Karpas-422 (cell line): ENCODE measurements around the gene ABR. TPM values are rescaled to one million over a fixed set of nuclear protein-coding genes. Genes with fewer than 3 reads are reported as not detected.
"Not testable (repeated sequence)": the region's sequence is repeated elsewhere in the genome, so short reads cannot be mapped to it uniquely, and the experiment has no call there.

Experiments
- DNase-seq: peaks from one replicate; pipeline ENCODE4 v3.0.0-alpha.2; 2015
- H2AFZ ChIP-seq: fragments of 200-600 bp; sonication (generic); 2 replicates; pipeline ENCODE4 v1.6.1; 2014; ENCODE audit warnings: antibody characterized with exemption, low read length, mixed read lengths
- H3K27ac ChIP-seq: fragments of 200-600 bp; sonication (generic); 2 replicates; pipeline ENCODE4 v1.5.1; 2014; ENCODE audit warnings: mild to moderate bottlenecking, low read length, moderate library complexity
- H3K27me3 ChIP-seq: fragments of 200-600 bp; sonication (generic); 2 replicates; pipeline ENCODE4 v1.6.1; 2014; ENCODE audit warnings: low read length, mixed read lengths
- H3K36me3 ChIP-seq: fragments of 200-600 bp; sonication (generic); 2 replicates; pipeline ENCODE4 v1.6.1; 2014; ENCODE audit warnings: low read length, mixed read lengths; ENCODE audit not compliant: insufficient read depth
- H3K4me1 ChIP-seq: fragments of 200-600 bp; sonication (generic); 2 replicates; pipeline ENCODE4 v1.6.1; 2014; ENCODE audit warnings: mild to moderate bottlenecking, low read length, mixed read lengths
- H3K4me2 ChIP-seq: fragments of 200-600 bp; sonication (generic); 2 replicates; pipeline ENCODE4 v1.6.1; 2014; ENCODE audit warnings: low read length, low read depth, mild to moderate bottlenecking; ENCODE audit not compliant: poor library complexity, severe bottlenecking
- H3K4me3 ChIP-seq: fragments of 200-600 bp; sonication (generic); 2 replicates; pipeline ENCODE4 v1.5.1; 2014; ENCODE audit warnings: mild to moderate bottlenecking, antibody characterized with exemption, low read length, mixed read lengths
- H3K79me2 ChIP-seq: fragments of 200-600 bp; sonication (generic); 2 replicates; pipeline ENCODE4 v1.6.1; 2014; ENCODE audit warnings: mild to moderate bottlenecking, low read length, mixed read lengths
- H3K9ac ChIP-seq: fragments of 200-600 bp; sonication (generic); 2 replicates; pipeline ENCODE4 v1.6.0; 2014; ENCODE audit warnings: low read length
- H3K9me2 ChIP-seq: fragments of 200-600 bp; sonication (generic), shearing (Covaris generic); replicated peaks from 2 replicates; pipeline ENCODE4 v1.6.0; 2014; ENCODE audit warnings: mild to moderate bottlenecking, low read length, moderate library complexity; ENCODE audit not compliant: insufficient read depth
- H3K9me3 ChIP-seq: fragments of 300-700, 200-600 bp; sonication (generic); 2 replicates; pipeline ENCODE4 v1.6.1; 2014; ENCODE audit warnings: low read length, mixed read lengths
- H4K20me1 ChIP-seq: fragments of 200-600 bp; sonication (generic); 2 replicates; pipeline ENCODE4 v1.6.1; 2014; ENCODE audit warnings: mild to moderate bottlenecking, antibody characterized with exemption, low read length, low read depth; ENCODE audit not compliant: insufficient read depth
- total RNA-seq: library from RNA; depleted of rRNA; stranded (reverse); fragments of >200 nt; shearing (Covaris generic); gene quantifications from 2 replicates; pipeline ENCODE4 v1.2.3, GENCODE V29; 2014; ENCODE audit warnings: low replicate concordance

Gene ABR
- total RNA-seq, 1 experiment from 2014 or later, result 113 TPM

DNA sequence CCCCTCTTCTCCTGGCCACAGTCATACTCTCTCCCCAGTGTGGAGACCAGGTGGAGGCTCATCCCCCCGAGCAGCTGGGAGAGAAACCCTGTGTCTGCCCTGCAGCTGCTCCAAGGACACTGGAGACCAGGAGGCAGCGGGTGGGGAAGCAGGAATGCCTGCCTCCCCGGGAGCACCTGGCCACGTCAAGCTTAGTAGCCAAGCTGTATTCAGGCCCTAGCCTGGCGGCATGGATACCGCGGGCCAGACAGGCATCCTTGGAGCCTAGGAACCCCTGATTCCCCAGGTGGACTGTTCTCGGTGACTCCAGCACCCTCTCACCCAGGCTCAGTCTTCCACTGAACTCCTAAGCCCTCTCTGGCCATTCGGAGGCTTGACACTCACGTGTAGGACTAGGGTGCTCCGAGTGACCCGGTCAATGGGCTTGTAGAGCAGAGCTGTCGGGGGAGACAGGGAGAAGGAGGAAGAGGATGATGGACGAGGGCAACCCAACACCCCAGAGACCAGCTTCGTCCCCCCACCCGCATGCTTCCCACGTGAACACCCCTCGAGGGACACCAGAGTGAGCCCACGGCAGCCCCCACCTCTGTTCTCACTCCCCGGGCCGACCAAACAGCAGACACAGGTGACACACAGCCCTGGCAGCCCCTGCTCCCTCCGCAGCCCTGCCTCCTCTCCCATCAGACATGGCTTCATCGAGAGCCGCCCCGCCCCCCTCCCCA, 106.4 kb downstream of the ABR start:
- no peak overlapping the region for H3K9ac ChIP-seq
- no peak overlapping the region for H2AFZ ChIP-seq
- DNase-seq, result no peak
- no peak overlapping the region for H3K4me2 ChIP-seq
- H3K4me3 ChIP-seq, result no peak overlapping the region
- no peaks in the 10 kb centered on the region for H3K4me1 ChIP-seq
- no peak overlapping the region for H3K27ac ChIP-seq
- H3K9me3 ChIP-seq, result no peaks in the 10 kb centered on the region; the same call in 1 of the 2 replicates
- no peaks in the 10 kb centered on the region for H4K20me1 ChIP-seq
- no peaks in the 10 kb centered on the region for H3K79me2 ChIP-seq
- no peaks in the 10 kb centered on the region for H3K9me2 ChIP-seq
- no peaks in the 10 kb centered on the region for H3K27me3 ChIP-seq
- peaks cover 37% of the 10 kb centered on the region for H3K36me3 ChIP-seq

DNA sequence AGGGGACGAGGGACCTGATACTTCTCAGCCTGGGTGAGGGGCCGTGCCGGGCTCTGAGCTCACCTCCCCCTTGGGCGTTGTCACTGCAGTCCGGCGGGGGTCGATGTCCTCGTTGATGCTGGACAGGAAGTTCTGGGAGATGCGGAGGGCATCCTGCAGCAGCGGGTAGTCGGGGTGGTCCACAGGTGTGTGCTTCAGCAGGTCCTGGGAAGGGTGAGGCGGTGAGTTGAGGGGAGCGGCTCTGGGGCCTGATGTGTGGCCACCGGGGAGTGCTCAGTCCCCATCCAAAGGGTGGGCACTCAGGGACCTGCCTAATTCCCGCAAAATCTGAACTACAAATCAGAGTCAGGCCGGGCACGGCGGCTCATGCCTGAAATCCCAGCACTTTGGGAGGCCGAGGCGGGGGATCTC, 107.2 kb downstream of the ABR start:
- H3K79me2 ChIP-seq, result no peaks in the 10 kb centered on the region
- H3K27ac ChIP-seq, result no peak overlapping the region
- no peak overlapping the region for H3K4me3 ChIP-seq
- no peaks in the 10 kb centered on the region for H3K27me3 ChIP-seq
- no peaks in the 10 kb centered on the region for H3K4me1 ChIP-seq
- peaks cover 44% of the 10 kb centered on the region for H3K36me3 ChIP-seq
- no peak overlapping the region for H2AFZ ChIP-seq
- no peak overlapping the region for H3K4me2 ChIP-seq
- no peaks in the 10 kb centered on the region for H4K20me1 ChIP-seq
- no peak overlapping the region for H3K9ac ChIP-seq
- no peaks in the 10 kb centered on the region for H3K9me2 ChIP-seq
- no peak for DNase-seq
- H3K9me3 ChIP-seq, result no peaks in the 10 kb centered on the region; the same call in 1 of the 2 replicates

GRCh38 chr17:1071103-1071825, 108.5 kb downstream of the ABR start:
- Histone ChIP-seq H3K27ac (no peak overlapping the region), H3K9me2 (no peaks in the 10 kb centered on the region), H3K4me1 (no peaks in the 10 kb centered on the region), H3K27me3 (no peaks in the 10 kb centered on the region), H3K4me2 (no peak overlapping the region), H3K9ac (no peak overlapping the region), H3K4me3 (no peak overlapping the region), H3K36me3 (peaks cover 56% of the 10 kb centered on the region), H2AFZ (no peak overlapping the region), H3K79me2 (no peaks in the 10 kb centered on the region), H3K9me3 (no peaks in the 10 kb centered on the region; the same call in 1 of the 2 replicates), H4K20me1 (no peaks in the 10 kb centered on the region)
- DNase-seq, result no peak

- Histone ChIP-seq H3K79me2 (no peaks in the 10 kb centered on the region), H3K9me3 (no peaks in the 10 kb centered on the region; the same call in 1 of the 2 replicates), H3K4me2 (no peak overlapping the region), H4K20me1 (no peaks in the 10 kb centered on the region), H2AFZ (no peak overlapping the region), H3K4me1 (no peaks in the 10 kb centered on the region), H3K36me3 (peaks cover 64% of the 10 kb centered on the region), H3K27me3 (no peaks in the 10 kb centered on the region), H3K9me2 (no peaks in the 10 kb centered on the region), H3K27ac (no peak overlapping the region), H3K9ac (no peak overlapping the region), H3K4me3 (no peak overlapping the region)
- no peak for DNase-seq
Measured at GRCh38 chr17:1070411-1070810, 109.4 kb downstream of the ABR start.

DNA sequence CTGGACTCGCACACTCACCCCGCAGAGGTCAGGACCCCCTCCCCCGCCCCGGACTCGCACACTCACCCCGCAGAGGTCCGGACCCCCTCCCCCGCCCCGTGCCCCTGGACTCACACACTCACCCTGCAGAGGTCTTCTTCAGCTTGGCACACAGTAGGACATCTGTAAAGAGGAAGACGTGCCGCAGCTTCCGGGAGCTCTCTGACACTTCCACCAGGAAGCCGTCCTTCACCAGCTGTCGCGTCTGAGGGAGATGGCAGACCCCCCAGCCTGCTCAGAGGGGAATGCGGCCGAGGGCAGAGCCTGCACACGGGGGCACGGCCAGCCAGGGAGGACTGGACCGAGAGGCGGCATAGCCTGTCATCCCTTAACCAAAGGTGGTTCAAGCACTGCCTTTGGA, 109.9 kb downstream of the ABR start:
- no peak for DNase-seq
- Histone ChIP-seq H3K79me2 (no peaks in the 10 kb centered on the region), H3K4me1 (no peaks in the 10 kb centered on the region), H3K4me2 (no peak overlapping the region), H3K9me3 (no peaks in the 10 kb centered on the region; the same call in 1 of the 2 replicates), H3K27me3 (no peaks in the 10 kb centered on the region), H3K4me3 (no peak overlapping the region), H3K36me3 (peaks cover 60% of the 10 kb centered on the region), H4K20me1 (no peaks in the 10 kb centered on the region), H2AFZ (no peak overlapping the region), H3K9me2 (no peaks in the 10 kb centered on the region), H3K27ac (no peak overlapping the region), H3K9ac (no peak overlapping the region)

GRCh38 chr17:1068356-1068755, 111.4 kb downstream of the ABR start:
- H3K9me2 ChIP-seq, result no peaks in the 10 kb centered on the region
- no peaks in the 10 kb centered on the region; the same call in 1 of the 2 replicates for H3K9me3 ChIP-seq
- H3K4me2 ChIP-seq, result no peak overlapping the region
- no peak for DNase-seq
- H3K27ac ChIP-seq, result no peak overlapping the region
- H3K4me1 ChIP-seq, result no peaks in the 10 kb centered on the region
- peaks cover 55% of the 10 kb centered on the region for H3K36me3 ChIP-seq
- no peaks in the 10 kb centered on the region for H3K79me2 ChIP-seq
- H2AFZ ChIP-seq, result no peak overlapping the region
- H4K20me1 ChIP-seq, result no peaks in the 10 kb centered on the region
- H3K27me3 ChIP-seq, result no peaks in the 10 kb centered on the region
- H3K9ac ChIP-seq, result no peak overlapping the region
- no peak overlapping the region for H3K4me3 ChIP-seq

DNA sequence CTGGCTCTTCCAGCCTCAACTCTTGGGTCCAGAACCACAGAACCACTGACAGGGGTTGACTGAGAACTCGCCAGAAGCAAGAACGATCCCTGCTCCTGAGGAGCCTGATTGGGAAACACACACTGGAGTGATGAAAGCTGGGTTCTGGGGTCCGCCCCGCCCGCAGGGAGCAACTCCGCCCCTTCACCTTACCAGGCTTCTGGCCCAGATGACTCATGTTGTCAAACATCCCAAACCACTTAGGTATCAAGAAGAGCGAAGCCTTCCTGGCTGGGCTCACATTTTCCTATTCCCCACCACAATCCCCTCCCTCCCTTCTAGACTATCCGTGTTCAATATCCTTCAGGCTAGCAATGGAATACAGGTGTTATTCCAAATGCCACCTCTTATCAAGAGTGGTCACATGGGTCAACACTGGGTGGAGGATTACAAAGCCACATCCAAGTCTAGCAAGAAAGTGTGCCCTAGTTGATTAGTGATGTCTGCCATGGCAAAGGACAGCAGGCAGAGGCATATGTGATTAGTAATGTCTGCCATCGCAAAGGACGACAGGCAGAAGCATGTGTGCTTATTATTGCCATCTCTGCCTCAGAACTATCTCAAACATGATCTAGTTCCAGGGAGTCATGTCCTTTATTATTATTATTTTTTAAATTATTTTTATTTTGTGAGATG, 112.4 kb downstream of the ABR start:
- Histone ChIP-seq H3K9me3 (no peaks in the 10 kb centered on the region; the same call in 1 of the 2 replicates), H3K4me1 (no peaks in the 10 kb centered on the region), H3K4me3 (no peak overlapping the region), H3K79me2 (no peaks in the 10 kb centered on the region), H3K36me3 (peaks cover 52% of the 10 kb centered on the region), H3K9ac (no peak overlapping the region), H3K27ac (no peak overlapping the region), H4K20me1 (no peaks in the 10 kb centered on the region), H3K4me2 (no peak overlapping the region), H3K9me2 (no peaks in the 10 kb centered on the region), H2AFZ (no peak overlapping the region), H3K27me3 (no peaks in the 10 kb centered on the region)
- no peak for DNase-seq

- H4K20me1 ChIP-seq, H3K9me3 ChIP-seq, H3K4me2 ChIP-seq, H3K79me2 ChIP-seq, H3K27ac ChIP-seq, H2AFZ ChIP-seq, H3K9ac ChIP-seq, DNase-seq, H3K4me3 ChIP-seq, H3K27me3 ChIP-seq, H3K9me2 ChIP-seq, H3K4me1 ChIP-seq: not testable (repeated sequence)
- H3K36me3 ChIP-seq, result peaks cover 41% of the 10 kb centered on the region
Measured at GRCh38 chr17:1065416-1065815, 114.4 kb downstream of the ABR start.
